Uterus (tissue), 2 donors: ENCODE results near the gene ZNF341.

ENCODE experiments used
- CTCF ChIP-seq, 4 experiments: fragments of 200-600 bp in 2 of 4; fragments of 450-650 bp in 2 of 4; sonication (generic) in 2 of 4; IDR thresholded peaks; one replicate each; pipeline ENCODE4 v1.5.1; 2016 to 2019; ENCODE audit warnings: antibody characterized with exemption in 4 of 4, mild to moderate bottlenecking in 2 of 4, moderate library complexity in 1 of 4
- POLR2A ChIP-seq, 2 donors: fragments of 450-650 bp; IDR thresholded peaks; one replicate each; pipeline ENCODE4 v1.6.1; 2016; ENCODE audit warnings: antibody characterized with exemption in 2 of 2, mild to moderate bottlenecking in 1 of 2, moderate library complexity in 1 of 2

DNA sequence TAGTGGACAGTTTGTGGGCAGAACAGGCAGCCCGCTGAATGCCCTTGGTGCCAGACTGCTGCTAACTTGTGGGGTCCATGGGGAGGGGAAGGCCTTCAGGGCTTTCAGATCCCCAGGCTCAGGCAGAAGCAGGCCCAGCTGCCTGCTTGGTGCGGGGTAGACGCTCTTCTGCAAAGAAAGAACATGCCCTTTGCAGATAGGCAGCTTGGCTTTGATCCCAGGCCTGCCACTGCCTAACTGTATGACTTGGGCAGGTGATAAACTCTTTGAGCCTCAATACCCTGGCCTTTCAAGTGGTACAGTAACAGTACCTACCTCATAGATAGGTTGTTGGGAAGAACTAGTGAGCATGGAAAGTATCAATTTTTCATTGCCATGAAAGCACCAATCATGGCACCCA, 107.8 kb downstream of the ZNF341 start:
- TF ChIP-seq CTCF (IDR thresholded peaks at IDR 0.05) (no peak), POLR2A (IDR thresholded peaks at IDR 0.05) (no peak)
